GM12878 (cell line): ENCODE results near the gene TMEM88. TPM values are rescaled to one million over a fixed set of nuclear protein-coding genes. Genes with fewer than 3 reads are reported as not detected.

ENCODE experiments used
- BMI1 ChIP-seq: fragments of 450-650 bp; IDR thresholded peaks from 2 replicates; pipeline ENCODE4 v1.6.1; 2016; ENCODE audit warnings: mild to moderate bottlenecking, moderate library complexity, borderline replicate concordance
- CEBPB ChIP-seq, 2 experiments: fragments of 150-350 bp in 1 of 2; IDR thresholded peaks; 2 replicates each; pipeline ENCODE4 v1.6.1; 2012 to 2014; ENCODE audit warnings: low read depth in 2 of 2, low read length in 2 of 2, borderline replicate concordance in 1 of 2, inconsistent platforms in 1 of 2
- CREM ChIP-seq: IDR thresholded peaks from 2 replicates; pipeline ENCODE4 v1.6.1; 2014; ENCODE audit warnings: antibody characterized with exemption, low read depth
- E2F4 ChIP-seq: IDR thresholded peaks from 2 replicates; pipeline ENCODE4 v1.6.1; 2012; ENCODE audit warnings: low read depth, low read length, improper control_type of control experiment
- ESRRA ChIP-seq: IDR thresholded peaks from 2 replicates; pipeline ENCODE4 v1.6.1; 2012; ENCODE audit warnings: mild to moderate bottlenecking, low read length, improper control_type of control experiment
- JUNB ChIP-seq: IDR thresholded peaks from 2 replicates; pipeline ENCODE4 v1.6.1; 2016; ENCODE audit warnings: antibody characterized with exemption, mild to moderate bottlenecking
- MAX ChIP-seq: IDR thresholded peaks from 2 replicates; pipeline ENCODE4 v1.6.1; 2012; ENCODE audit warnings: low read depth, low read length, improper control_type of control experiment
- SIX5 ChIP-seq: IDR thresholded peaks from 2 replicates; pipeline ENCODE4 v1.6.1; 2011; ENCODE audit warnings: mild to moderate bottlenecking, low read depth, low read length, moderate library complexity; ENCODE audit not compliant: severe bottlenecking
- SMC3 ChIP-seq: IDR thresholded peaks from 2 replicates; pipeline ENCODE4 v1.6.1; 2011; ENCODE audit warnings: low read length, improper control_type of control experiment, borderline replicate concordance
- ZNF687 ChIP-seq: fragments of 450-650 bp; IDR thresholded peaks from 2 replicates; pipeline ENCODE4 v1.6.1; 2017; ENCODE audit warnings: mild to moderate bottlenecking, moderate library complexity
- polyA plus RNA-seq, 11 experiments: library from polyadenylated mRNA; depleted of rRNA in 4 of 11; unstranded in 6 of 11; stranded (reverse) in 5 of 11; fragments of >200 nt; fragmentation: Nextera tagmentation in 4 of 11; fragmentation: Illumina TruSeq in 1 of 11; extraction: Ambion mirVana in 4 of 11; extraction: Trizol in 1 of 11; gene quantifications; 1 replicate in 1 of 11; 2 replicates in 10 of 11; pipeline versions ENCODE4 v1.2.1 to v1.2.3, GENCODE V29; 2011 to 2016; ENCODE audit warnings: inconsistent platforms in 2 of 11, missing spikeins in 2 of 11, low read depth in 1 of 11
- total RNA-seq, 4 experiments: library from RNA; depleted of rRNA in 3 of 4; stranded (reverse); fragments of >200 nt in 3 of 4; fragmentation: Illumina TruSeq in 1 of 4; extraction: Trizol in 1 of 4; gene quantifications; 2 replicates each; pipeline versions ENCODE4 v1.2.1 to v1.2.3, GENCODE V29; 2013 to 2021
- TF ChIP-seq, protein P1 (sequence below): fragments of 450-650 bp; IDR thresholded peaks from 2 replicates; pipeline ENCODE4 v1.6.1; 2018; ENCODE audit warnings: borderline replicate concordance, mild to moderate bottlenecking; ENCODE audit not compliant: partially characterized antibody
- TF ChIP-seq, protein P2 (sequence below): fragments of 450-650 bp; IDR thresholded peaks from 2 replicates; pipeline ENCODE4 v1.6.1; 2017; ENCODE audit warnings: mild to moderate bottlenecking, moderate library complexity
- TF ChIP-seq, protein P3 (sequence below): fragments of 150-350 bp; IDR thresholded peaks from 2 replicates; pipeline ENCODE4 v1.6.1; 2014; ENCODE audit warnings: mild to moderate bottlenecking, low read depth, low read length

The TMEM88 gene
- total and polyA plus RNA-seq, 10 of the 15 experiments (the other 5 are each of a cell fraction or from before 2014, with no cell fraction given) = 0.21 to 2.2 (median 0.62) TPM; not detected in 5

GRCh38 chr17:7836596-7837407, 18.1 kb upstream of the TMEM88 start (continued):
- TF ChIP-seq ESRRA = peak; percentile 18; the same call in 1 of the 2 replicates
- TF ChIP-seq, protein P1, sequence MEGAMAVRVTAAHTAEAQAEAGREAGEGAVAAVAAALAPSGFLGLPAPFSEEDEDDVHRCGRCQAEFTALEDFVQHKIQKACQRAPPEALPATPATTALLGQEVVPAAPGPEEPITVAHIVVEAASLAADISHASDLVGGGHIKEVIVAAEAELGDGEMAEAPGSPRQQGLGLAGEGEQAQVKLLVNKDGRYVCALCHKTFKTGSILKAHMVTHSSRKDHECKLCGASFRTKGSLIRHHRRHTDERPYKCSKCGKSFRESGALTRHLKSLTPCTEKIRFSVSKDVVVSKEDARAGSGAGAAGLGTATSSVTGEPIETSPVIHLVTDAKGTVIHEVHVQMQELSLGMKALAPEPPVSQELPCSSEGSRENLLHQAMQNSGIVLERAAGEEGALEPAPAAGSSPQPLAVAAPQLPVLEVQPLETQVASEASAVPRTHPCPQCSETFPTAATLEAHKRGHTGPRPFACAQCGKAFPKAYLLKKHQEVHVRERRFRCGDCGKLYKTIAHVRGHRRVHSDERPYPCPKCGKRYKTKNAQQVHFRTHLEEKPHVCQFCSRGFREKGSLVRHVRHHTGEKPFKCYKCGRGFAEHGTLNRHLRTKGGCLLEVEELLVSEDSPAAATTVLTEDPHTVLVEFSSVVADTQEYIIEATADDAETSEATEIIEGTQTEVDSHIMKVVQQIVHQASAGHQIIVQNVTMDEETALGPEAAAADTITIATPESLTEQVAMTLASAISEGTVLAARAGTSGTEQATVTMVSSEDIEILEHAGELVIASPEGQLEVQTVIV = peak; percentile 78
- no peak; the same call in 1 of the 2 replicates for TF ChIP-seq MAX
- TF ChIP-seq CREM = peak; percentile 55; the same call in 1 of the 2 replicates
- TF ChIP-seq, protein P2, sequence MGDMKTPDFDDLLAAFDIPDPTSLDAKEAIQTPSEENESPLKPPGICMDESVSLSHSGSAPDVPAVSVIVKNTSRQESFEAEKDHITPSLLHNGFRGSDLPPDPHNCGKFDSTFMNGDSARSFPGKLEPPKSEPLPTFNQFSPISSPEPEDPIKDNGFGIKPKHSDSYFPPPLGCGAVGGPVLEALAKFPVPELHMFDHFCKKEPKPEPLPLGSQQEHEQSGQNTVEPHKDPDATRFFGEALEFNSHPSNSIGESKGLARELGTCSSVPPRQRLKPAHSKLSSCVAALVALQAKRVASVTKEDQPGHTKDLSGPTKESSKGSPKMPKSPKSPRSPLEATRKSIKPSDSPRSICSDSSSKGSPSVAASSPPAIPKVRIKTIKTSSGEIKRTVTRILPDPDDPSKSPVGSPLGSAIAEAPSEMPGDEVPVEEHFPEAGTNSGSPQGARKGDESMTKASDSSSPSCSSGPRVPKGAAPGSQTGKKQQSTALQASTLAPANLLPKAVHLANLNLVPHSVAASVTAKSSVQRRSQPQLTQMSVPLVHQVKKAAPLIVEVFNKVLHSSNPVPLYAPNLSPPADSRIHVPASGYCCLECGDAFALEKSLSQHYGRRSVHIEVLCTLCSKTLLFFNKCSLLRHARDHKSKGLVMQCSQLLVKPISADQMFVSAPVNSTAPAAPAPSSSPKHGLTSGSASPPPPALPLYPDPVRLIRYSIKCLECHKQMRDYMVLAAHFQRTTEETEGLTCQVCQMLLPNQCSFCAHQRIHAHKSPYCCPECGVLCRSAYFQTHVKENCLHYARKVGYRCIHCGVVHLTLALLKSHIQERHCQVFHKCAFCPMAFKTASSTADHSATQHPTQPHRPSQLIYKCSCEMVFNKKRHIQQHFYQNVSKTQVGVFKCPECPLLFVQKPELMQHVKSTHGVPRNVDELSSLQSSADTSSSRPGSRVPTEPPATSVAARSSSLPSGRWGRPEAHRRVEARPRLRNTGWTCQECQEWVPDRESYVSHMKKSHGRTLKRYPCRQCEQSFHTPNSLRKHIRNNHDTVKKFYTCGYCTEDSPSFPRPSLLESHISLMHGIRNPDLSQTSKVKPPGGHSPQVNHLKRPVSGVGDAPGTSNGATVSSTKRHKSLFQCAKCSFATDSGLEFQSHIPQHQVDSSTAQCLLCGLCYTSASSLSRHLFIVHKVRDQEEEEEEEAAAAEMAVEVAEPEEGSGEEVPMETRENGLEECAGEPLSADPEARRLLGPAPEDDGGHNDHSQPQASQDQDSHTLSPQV = no peak
- no peak for TF ChIP-seq SMC3
- TF ChIP-seq E2F4 = no peak
- TF ChIP-seq, protein P3, sequence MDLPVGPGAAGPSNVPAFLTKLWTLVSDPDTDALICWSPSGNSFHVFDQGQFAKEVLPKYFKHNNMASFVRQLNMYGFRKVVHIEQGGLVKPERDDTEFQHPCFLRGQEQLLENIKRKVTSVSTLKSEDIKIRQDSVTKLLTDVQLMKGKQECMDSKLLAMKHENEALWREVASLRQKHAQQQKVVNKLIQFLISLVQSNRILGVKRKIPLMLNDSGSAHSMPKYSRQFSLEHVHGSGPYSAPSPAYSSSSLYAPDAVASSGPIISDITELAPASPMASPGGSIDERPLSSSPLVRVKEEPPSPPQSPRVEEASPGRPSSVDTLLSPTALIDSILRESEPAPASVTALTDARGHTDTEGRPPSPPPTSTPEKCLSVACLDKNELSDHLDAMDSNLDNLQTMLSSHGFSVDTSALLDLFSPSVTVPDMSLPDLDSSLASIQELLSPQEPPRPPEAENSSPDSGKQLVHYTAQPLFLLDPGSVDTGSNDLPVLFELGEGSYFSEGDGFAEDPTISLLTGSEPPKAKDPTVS = no peak; the same call in 1 of the 2 replicates
- no peak; the same call in 1 of the 2 replicates for TF ChIP-seq BMI1
- TF ChIP-seq CEBPB (IDR thresholded peaks at IDR 0.05; ENCODE audit: borderline replicate concordance in 1 of 2, low read depth in 2 of 2, low read length in 2 of 2) = no peak
- no peak for TF ChIP-seq SIX5
- TF ChIP-seq ZNF687 = no peak; the same call in 1 of the 2 replicates
- TF ChIP-seq JUNB = no peak
